HepG2 (cell line): Measurements from ENCODE around the gene USP35. TPM values are rescaled to one million over a fixed set of nuclear protein-coding genes. Genes with fewer than 3 reads are reported as not detected.
A peak's percentile ranks its signal among the peaks of the same experiment; 100 is the strongest.

ENCODE experiments used
- EED ChIP-seq: sonication (generic); formaldehyde crosslinking; IDR thresholded peaks from 2 replicates; pipeline ENCODE4 v1.5.0; 2020; ENCODE audit warnings: mild to moderate bottlenecking, missing genetic modification reagents
- GLI4 ChIP-seq: sonication (generic); formaldehyde crosslinking; IDR thresholded peaks from 2 replicates; pipeline ENCODE4 v1.5.1; 2020; ENCODE audit warnings: missing genetic modification reagents, mild to moderate bottlenecking, moderate library complexity, borderline replicate concordance
- RORA ChIP-seq: sonication (generic); formaldehyde crosslinking; IDR thresholded peaks from 2 replicates; pipeline ENCODE4 v1.5.0; 2020; ENCODE audit warnings: mild to moderate bottlenecking, missing genetic modification reagents, moderate library complexity
- SNAPC2 ChIP-seq: sonication (generic); formaldehyde crosslinking; IDR thresholded peaks from 2 replicates; pipeline ENCODE4 v1.8.1; 2022; ENCODE audit warnings: mild to moderate bottlenecking, missing genetic modification reagents
- ZFP36L1 ChIP-seq: sonication (generic); formaldehyde crosslinking; IDR thresholded peaks from 2 replicates; pipeline ENCODE4 v1.8.0; 2022; ENCODE audit warnings: mild to moderate bottlenecking, missing genetic modification reagents, moderate library complexity
- ZNF337 ChIP-seq: sonication (generic); formaldehyde crosslinking; IDR thresholded peaks from 2 replicates; pipeline ENCODE4 v1.5.1; 2020; ENCODE audit warnings: missing genetic modification reagents, low read depth, mild to moderate bottlenecking, borderline replicate concordance
- ZNF7 ChIP-seq: IDR thresholded peaks from 2 replicates; pipeline ENCODE4 v1.6.1; 2016; ENCODE audit warnings: missing biosample characterization, missing genetic modification reagents
- ZNF788 ChIP-seq: sonication (generic); formaldehyde crosslinking; IDR thresholded peaks from 2 replicates; pipeline ENCODE4 v1.5.0; 2020; ENCODE audit warnings: mild to moderate bottlenecking, missing genetic modification reagents, borderline replicate concordance
- polyA plus RNA-seq, 8 experiments: library from polyadenylated mRNA; depleted of rRNA in 3 of 8; stranded (reverse) in 7 of 8; unstranded in 1 of 8; fragments of >200 nt; fragmentation: Illumina TruSeq in 4 of 8; extraction: Trizol in 4 of 8; gene quantifications; 2 replicates each; pipeline versions ENCODE4 v1.2.1 to v1.2.3, GENCODE V29; 2011 to 2016; ENCODE audit warnings: low read depth in 4 of 8, missing spikeins in 1 of 8, mixed read lengths in 1 of 8; ENCODE audit not compliant: insufficient read depth in 1 of 8
- total RNA-seq, 5 experiments: library from RNA; depleted of rRNA; stranded (reverse); fragments of >200 nt; fragmentation: Illumina TruSeq; extraction: Trizol; gene quantifications; 2 replicates each; pipeline ENCODE4 v1.2.3, GENCODE V29; 2016; ENCODE audit warnings: low read depth in 1 of 5
- TF ChIP-seq, protein P1 (sequence below): sonication (generic); formaldehyde crosslinking; IDR thresholded peaks from 2 replicates; pipeline ENCODE4 v1.4.0; 2020; ENCODE audit warnings: missing genetic modification reagents, borderline replicate concordance
- TF ChIP-seq, protein P2 (sequence below): sonication (generic); formaldehyde crosslinking; IDR thresholded peaks from 2 replicates; pipeline ENCODE4 v1.4.0; 2020; ENCODE audit warnings: missing genetic modification reagents
- TF ChIP-seq, protein P3 (sequence below): sonication (generic); formaldehyde crosslinking; IDR thresholded peaks from 2 replicates; pipeline ENCODE4 v1.4.0; 2020; ENCODE audit warnings: missing genetic modification reagents, borderline replicate concordance
- TF ChIP-seq, protein P4 (sequence below): sonication (generic); formaldehyde crosslinking; conservative IDR thresholded peaks from 2 replicates; pipeline ENCODE4 v1.4.0; 2020; ENCODE audit warnings: missing genetic modification reagents
- TF ChIP-seq, protein P5 (sequence below): sonication (generic); formaldehyde crosslinking; IDR thresholded peaks from 2 replicates; pipeline ENCODE4 v1.4.0; 2020; ENCODE audit warnings: missing genetic modification reagents, low read depth, mild to moderate bottlenecking, borderline replicate concordance

USP35 gene
- total and polyA plus RNA-seq, 2 of the 13 experiments (the other 11 are each of a cell fraction or from before 2014, with no cell fraction given) = 4.6 to 7.7 TPM

DNA sequence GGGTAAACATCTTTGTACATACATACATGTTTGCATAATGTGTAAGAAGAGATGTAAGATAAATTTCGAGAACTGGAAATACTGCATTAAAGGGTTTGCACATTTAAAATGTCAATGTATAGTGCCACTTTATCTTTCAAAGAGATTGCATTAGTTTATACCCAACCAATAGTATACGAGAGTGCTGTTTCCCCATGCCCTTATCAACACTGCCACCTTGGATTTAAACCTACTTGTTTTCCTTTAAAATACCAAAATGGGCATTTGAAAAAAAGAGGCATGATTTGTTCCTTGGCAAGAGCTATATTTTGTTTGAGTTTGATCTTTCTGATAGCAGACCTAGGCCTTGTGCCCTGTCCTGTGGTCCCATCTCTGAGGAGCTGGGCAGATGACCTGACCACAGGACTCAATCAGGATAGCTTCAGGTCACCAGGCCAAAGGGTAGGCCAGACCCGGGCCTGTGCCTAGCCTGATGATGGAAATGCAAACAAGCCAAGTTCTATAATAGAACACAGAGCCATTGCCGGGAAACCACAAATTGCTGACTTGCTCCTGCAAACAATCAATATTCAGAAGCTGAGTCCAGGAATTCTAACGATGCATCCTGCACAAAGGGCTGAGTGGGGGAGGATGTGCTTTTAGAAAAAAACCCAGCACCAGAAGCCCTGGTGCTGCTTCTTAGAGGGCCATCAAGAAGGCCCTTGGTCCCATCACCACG, 32.4 kb upstream of the USP35 start (continued):
- TF ChIP-seq, protein P1, sequence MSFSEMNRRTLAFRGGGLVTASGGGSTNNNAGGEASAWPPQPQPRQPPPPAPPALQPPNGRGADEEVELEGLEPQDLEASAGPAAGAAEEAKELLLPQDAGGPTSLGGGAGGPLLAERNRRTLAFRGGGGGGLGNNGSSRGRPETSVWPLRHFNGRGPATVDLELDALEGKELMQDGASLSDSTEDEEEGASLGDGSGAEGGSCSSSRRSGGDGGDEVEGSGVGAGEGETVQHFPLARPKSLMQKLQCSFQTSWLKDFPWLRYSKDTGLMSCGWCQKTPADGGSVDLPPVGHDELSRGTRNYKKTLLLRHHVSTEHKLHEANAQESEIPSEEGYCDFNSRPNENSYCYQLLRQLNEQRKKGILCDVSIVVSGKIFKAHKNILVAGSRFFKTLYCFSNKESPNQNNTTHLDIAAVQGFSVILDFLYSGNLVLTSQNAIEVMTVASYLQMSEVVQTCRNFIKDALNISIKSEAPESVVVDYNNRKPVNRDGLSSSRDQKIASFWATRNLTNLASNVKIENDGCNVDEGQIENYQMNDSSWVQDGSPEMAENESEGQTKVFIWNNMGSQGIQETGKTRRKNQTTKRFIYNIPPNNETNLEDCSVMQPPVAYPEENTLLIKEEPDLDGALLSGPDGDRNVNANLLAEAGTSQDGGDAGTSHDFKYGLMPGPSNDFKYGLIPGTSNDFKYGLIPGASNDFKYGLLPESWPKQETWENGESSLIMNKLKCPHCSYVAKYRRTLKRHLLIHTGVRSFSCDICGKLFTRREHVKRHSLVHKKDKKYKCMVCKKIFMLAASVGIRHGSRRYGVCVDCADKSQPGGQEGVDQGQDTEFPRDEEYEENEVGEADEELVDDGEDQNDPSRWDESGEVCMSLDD (CRISPR knock-in tag) = no peak
- TF ChIP-seq ZFP36L1 (CRISPR knock-in tag) (no peak), RORA (CRISPR knock-in tag) (0 out of 2 replicates have a peak, but pooled peaks have one; percentile 88), ZNF788 (CRISPR knock-in tag) (peak; percentile 90; the same call in 1 of the 2 replicates), SNAPC2 (CRISPR knock-in tag) (no peak), ZNF7 (CRISPR knock-in tag) (no peak), ZNF337 (CRISPR knock-in tag) (no peak), EED (CRISPR knock-in tag) (no peak), GLI4 (no peak)
- TF ChIP-seq, protein P2, sequence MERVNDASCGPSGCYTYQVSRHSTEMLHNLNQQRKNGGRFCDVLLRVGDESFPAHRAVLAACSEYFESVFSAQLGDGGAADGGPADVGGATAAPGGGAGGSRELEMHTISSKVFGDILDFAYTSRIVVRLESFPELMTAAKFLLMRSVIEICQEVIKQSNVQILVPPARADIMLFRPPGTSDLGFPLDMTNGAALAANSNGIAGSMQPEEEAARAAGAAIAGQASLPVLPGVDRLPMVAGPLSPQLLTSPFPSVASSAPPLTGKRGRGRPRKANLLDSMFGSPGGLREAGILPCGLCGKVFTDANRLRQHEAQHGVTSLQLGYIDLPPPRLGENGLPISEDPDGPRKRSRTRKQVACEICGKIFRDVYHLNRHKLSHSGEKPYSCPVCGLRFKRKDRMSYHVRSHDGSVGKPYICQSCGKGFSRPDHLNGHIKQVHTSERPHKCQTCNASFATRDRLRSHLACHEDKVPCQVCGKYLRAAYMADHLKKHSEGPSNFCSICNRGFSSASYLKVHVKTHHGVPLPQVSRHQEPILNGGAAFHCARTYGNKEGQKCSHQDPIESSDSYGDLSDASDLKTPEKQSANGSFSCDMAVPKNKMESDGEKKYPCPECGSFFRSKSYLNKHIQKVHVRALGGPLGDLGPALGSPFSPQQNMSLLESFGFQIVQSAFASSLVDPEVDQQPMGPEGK (CRISPR knock-in tag) = peak; percentile 62; the same call in 1 of the 2 replicates
- TF ChIP-seq, protein P3, sequence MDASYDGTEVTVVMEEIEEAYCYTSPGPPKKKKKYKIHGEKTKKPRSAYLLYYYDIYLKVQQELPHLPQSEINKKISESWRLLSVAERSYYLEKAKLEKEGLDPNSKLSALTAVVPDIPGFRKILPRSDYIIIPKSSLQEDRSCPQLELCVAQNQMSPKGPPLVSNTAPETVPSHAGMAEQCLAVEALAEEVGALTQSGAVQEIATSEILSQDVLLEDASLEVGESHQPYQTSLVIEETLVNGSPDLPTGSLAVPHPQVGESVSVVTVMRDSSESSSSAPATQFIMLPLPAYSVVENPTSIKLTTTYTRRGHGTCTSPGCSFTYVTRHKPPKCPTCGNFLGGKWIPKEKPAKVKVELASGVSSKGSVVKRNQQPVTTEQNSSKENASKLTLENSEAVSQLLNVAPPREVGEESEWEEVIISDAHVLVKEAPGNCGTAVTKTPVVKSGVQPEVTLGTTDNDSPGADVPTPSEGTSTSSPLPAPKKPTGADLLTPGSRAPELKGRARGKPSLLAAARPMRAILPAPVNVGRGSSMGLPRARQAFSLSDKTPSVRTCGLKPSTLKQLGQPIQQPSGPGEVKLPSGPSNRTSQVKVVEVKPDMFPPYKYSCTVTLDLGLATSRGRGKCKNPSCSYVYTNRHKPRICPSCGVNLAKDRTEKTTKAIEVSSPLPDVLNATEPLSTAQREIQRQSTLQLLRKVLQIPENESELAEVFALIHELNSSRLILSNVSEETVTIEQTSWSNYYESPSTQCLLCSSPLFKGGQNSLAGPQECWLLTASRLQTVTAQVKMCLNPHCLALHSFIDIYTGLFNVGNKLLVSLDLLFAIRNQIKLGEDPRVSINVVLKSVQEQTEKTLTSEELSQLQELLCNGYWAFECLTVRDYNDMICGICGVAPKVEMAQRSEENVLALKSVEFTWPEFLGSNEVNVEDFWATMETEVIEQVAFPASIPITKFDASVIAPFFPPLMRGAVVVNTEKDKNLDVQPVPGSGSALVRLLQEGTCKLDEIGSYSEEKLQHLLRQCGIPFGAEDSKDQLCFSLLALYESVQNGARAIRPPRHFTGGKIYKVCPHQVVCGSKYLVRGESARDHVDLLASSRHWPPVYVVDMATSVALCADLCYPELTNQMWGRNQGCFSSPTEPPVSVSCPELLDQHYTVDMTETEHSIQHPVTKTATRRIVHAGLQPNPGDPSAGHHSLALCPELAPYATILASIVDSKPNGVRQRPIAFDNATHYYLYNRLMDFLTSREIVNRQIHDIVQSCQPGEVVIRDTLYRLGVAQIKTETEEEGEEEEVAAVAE (CRISPR knock-in tag) = 0 out of 2 replicates have a peak, but pooled peaks have one; percentile 72
- TF ChIP-seq, protein P4, sequence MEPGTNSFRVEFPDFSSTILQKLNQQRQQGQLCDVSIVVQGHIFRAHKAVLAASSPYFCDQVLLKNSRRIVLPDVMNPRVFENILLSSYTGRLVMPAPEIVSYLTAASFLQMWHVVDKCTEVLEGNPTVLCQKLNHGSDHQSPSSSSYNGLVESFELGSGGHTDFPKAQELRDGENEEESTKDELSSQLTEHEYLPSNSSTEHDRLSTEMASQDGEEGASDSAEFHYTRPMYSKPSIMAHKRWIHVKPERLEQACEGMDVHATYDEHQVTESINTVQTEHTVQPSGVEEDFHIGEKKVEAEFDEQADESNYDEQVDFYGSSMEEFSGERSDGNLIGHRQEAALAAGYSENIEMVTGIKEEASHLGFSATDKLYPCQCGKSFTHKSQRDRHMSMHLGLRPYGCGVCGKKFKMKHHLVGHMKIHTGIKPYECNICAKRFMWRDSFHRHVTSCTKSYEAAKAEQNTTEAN (CRISPR knock-in tag) = peak; percentile 69; the same call in 1 of the 2 replicates
- TF ChIP-seq, protein P5, sequence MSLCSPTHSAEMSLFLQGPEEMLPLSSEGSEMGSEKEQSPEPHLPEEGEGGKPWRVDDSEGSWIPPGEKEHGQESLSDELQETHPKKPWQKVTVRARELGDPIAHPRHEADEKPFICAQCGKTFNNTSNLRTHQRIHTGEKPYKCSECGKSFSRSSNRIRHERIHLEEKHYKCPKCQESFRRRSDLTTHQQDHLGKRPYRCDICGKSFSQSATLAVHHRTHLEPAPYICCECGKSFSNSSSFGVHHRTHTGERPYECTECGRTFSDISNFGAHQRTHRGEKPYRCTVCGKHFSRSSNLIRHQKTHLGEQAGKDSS (CRISPR knock-in tag) = peak; percentile 61; the same call in 1 of the 2 replicates
